ENCODE measurements around the gene DNAJC22.

- TF ChIP-seq CTCF (IDR thresholded peaks at IDR 0.05) (no peak), POLR2AphosphoS5 (IDR thresholded peaks at IDR 0.05) (no peak), EP300 (IDR thresholded peaks at IDR 0.05) (no peak)
Observed at GRCh38 chr12:49389387-49389703, 42.7 kb downstream of the DNAJC22 start.
